ENCODE data around the gene PCDHAC2.

The PCDHAC2 gene, protein sequence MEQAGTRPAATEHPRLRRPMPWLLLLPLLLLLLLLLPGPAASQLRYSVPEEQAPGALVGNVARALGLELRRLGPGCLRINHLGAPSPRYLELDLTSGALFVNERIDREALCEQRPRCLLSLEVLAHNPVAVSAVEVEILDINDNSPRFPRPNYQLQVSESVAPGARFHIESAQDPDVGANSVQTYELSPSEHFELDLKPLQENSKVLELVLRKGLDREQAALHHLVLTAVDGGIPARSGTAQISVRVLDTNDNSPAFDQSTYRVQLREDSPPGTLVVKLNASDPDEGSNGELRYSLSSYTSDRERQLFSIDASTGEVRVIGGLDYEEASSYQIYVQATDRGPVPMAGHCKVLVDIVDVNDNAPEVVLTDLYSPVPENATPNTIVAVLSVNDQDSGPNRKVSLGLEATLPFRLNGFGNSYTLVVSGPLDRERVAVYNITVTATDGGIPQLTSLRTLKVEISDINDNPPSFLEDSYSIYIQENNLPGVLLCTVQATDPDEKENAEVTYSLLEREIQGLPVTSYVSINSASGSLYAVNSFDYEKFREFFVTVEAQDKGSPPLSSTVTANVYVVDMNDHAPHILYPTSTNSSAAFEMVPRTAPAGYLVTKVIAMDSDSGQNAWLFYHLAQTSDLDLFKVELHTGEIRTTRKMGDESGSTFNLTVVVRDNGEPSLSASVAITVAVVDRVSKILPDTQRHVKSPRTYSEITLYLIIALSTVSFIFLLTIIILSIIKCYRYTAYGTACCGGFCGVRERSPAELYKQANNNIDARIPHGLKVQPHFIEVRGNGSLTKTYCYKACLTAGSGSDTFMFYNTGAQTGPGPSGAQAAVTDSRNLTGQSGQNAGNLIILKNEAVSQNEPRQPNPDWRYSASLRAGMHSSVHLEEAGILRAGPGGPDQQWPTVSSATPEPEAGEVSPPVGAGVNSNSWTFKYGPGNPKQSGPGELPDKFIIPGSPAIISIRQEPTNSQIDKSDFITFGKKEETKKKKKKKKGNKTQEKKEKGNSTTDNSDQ

DNA sequence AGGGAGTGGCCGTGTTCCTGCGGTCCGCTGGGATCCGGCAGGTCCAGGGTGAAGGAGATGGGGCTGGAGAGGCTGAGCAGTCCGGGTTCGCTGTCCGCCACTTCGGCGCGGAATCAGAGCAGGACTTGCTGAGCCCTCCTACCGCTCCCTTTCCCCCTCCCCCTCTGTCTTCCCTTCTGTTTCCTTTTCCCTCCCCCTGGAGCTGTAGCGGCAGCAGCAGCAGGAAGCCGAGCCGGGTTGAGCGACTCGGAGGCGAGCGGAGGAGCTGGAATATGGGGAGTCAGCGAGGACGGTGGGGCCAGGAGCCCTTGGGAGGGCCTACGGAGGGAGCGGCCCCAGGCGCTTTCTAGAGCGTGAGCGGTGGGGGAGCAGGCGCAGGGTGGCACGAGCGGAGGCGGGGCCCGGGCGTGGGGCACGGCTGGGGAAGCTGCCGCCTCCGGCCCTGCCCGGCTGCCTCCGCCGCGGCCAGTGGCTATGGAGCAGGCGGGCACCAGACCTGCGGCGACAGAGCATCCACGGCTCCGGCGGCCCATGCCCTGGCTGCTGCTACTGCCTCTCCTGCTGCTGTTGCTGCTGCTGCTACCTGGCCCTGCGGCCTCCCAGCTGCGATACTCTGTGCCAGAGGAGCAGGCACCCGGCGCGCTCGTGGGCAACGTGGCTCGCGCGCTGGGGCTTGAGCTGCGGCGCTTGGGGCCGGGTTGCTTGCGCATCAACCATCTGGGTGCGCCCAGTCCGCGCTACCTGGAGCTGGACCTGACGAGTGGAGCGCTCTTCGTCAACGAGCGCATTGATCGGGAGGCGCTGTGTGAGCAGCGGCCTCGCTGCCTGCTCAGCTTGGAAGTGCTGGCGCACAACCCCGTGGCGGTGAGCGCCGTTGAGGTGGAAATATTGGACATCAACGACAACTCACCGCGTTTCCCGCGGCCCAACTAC, at the start of gene PCDHAC2:
Gene PCDHAC2 (plus strand): TSS at position 184 of the 933 bp plus-strand sequence. CDS start 291 bp downstream, at position 475.
- DNase-seq (ENCODE audit: low read depth, low spot score): no peak

DNA sequence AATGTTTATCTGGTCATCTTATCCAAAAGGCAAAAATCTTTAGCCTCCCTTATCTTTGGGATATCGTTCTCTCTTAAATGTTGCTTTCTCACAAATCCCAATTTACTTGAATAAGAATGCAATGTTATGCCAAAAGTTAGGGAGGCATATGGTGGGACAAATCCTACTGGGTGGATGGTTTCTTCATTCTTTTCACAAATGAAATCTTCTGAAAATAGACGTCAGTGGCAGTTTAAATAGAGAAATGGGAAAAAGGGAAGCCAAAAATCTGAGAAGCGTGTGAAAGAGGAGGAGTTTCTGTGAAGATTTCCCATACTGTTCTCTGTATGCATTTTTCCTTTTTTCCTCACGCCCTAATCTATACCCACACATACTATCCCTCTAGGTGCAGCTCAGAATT, 42.7 kb upstream of the PCDHAC2 start:
- no peak for DNase-seq (ENCODE audit: low read depth, low spot score)

- no peak for DNase-seq (ENCODE audit: low read depth, low spot score)
These were observed 40.4 kb upstream of the PCDHAC2 start, which contains the start of gene PCDHAC1 for GRCh38 chr5:140925806-140926442. PCDHAC1 (plus strand) TSS chr5:140926299; CDS start chr5:140926893, 594 bp downstream.

DNA sequence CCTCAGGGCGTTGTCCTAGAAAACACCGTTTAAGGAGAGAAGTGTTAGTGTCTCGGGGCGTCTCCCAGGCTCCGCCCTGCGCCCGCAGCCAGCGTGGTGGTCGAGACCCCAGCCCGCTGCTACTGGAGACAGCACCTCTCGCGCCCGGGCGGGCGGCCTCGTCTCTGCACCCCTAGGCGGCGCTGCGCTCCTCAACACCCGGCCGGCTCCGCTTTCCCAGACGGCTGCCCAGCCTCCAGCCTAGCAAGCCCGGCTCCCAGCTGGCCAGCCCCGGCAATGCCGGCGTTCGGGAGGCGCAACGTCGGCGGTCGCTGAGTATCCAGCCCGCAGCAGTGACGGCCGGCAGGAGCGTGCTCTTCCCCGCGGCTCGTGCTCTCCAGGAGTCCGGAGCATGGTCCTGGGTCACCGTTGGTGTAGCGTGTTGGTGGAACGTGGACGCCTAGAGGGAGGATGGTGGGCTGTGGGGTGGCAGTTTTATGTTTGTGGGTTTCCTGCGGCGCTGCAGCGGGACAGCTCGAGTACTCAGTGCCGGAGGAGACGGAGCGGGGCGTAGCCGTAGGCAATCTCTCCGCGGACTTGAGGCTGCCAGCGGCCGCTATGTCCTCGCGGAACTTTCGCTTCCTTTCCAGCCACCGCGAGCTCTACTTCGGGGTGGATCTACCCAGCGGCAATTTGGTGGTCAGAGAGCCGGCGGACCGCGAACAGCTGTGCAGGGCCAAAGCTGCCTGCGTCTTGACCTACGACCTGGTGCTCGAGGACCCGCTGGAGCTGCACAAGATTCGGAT, 39.6 kb upstream of the PCDHAC2 start:
- no peak for DNase-seq (ENCODE audit: low read depth, low spot score)

GRCh38 chr5:140927228-140927573, 39.1 kb upstream of the PCDHAC2 start:
- no peak for DNase-seq (ENCODE audit: low read depth, low spot score)

DNA sequence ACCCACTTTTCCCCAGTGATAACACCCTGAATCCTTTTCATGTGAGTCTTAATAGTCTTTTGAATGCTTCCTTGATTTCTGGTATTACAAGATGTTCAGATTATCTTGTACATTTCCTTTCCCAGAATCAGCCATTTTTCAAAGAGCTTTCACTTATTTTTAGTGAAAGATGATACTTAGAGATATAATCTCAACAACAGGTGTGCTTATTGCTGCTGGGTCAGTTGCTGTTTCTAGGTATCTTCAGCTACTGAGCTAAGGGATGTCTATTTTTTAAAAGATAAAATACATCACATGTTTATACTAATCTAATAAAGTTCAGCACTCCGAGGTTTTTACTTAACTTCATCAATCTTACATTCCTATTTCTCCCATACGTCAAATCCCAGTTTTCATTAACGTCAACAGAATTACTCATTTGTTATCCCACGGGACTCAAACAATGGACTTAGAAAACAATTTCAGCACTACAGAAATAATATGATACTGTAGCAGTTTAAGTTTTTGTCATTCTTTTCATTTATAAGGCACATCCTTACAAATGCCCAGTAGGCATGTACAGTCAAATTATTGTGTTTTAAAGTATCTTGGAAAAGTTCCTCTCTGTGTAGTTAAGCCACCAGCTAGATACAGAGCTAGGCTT, 31.2 kb upstream of the PCDHAC2 start:
- no peak for DNase-seq (ENCODE audit: low read depth, low spot score)

DNA sequence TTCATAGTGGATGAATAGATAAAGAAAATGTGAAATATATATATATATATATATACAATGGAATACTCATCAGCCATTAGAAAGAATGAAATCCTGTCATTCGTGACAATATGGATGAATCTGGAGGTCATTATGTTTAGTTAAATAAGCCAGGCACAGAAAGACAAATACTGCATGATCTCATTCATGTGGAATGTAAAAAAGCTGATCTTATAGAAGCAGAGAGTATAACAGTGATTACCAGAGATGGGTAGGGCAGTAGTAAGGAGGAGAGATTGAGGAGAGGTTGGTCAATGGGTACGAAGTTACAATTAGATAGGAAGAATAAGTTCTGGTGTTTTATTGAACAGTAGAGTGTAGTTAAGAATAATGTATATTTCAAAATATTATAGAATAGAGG, 19.7 kb upstream of the PCDHAC2 start:
- DNase-seq (ENCODE audit: low read depth, low spot score): no peak

DNA sequence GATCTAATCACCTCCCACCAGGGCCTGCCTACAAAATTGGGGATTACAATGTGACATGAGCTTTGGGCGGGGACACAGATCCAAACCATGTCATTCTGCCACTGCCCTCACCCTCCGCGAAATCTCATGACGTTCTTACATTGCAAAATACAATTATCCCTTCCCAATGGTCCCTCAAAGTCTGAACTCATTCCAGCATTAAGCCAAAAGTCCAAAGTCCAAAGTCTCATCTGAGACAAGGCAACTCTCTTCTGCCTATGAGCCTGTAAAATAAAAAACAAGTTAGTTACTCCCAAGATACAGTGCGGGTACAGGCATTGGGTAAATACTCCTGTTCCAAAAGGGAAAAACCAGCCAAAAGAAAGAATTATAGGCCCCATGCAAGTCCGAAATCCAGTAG, 14.6 kb upstream of the PCDHAC2 start:
- no peak for DNase-seq (ENCODE audit: low read depth, low spot score)

GRCh38 chr5:140953234-140953633, 13.0 kb upstream of the PCDHAC2 start:
- DNase-seq (ENCODE audit: low read depth, low spot score): no peak

GRCh38 chr5:140962190-140962589, 4.1 kb upstream of the PCDHAC2 start:
- no peak for DNase-seq (ENCODE audit: low read depth, low spot score)

- no peak for DNase-seq (ENCODE audit: low read depth, low spot score)
These were observed 1.9 kb upstream of the PCDHAC2 start for GRCh38 chr5:140964356-140964755.

DNA sequence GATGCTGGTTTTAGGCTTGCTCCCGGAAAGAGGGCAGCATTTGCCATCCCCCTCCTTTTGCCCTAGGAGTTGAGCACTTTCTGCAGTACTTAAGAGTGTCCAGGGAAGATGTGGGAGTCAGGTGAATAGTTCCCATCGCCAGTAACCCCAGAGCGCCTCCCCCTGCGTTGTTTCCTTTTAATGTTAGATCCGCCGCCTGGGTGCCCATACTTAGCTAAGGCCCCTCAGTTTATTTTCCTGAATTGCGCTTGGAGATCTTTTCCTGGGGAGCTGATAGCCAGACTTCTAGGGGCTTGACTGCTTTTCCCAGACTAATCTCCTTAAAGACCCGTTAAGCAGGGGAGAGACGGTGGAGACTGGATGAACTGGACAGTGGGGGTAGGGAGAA, 377 bp upstream of the PCDHAC2 start:
- DNase-seq (ENCODE audit: low read depth, low spot score): no peak

DNA sequence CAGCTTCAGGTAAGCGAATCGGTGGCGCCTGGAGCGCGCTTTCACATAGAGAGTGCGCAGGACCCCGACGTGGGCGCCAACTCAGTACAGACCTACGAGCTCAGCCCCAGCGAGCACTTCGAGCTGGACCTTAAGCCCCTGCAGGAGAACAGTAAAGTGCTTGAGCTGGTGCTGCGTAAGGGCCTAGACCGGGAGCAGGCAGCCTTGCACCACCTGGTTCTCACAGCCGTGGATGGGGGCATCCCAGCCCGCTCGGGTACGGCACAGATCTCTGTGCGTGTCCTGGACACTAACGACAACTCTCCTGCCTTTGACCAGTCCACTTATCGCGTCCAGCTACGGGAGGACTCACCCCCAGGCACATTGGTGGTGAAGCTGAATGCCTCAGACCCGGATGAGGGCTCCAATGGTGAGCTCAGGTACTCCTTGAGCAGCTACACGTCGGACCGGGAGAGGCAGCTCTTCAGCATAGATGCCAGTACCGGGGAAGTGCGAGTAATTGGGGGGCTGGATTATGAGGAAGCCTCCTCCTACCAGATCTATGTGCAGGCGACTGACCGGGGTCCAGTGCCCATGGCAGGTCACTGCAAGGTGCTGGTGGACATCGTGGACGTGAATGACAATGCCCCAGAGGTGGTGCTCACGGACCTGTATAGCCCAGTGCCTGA, 1.1 kb downstream of the PCDHAC2 start:
- DNase-seq (ENCODE audit: low read depth, low spot score): no peak

- DNase-seq (ENCODE audit: low read depth, low spot score): no peak
These were observed 3.6 kb downstream of the PCDHAC2 start for GRCh38 chr5:140969880-140970279.

DNA sequence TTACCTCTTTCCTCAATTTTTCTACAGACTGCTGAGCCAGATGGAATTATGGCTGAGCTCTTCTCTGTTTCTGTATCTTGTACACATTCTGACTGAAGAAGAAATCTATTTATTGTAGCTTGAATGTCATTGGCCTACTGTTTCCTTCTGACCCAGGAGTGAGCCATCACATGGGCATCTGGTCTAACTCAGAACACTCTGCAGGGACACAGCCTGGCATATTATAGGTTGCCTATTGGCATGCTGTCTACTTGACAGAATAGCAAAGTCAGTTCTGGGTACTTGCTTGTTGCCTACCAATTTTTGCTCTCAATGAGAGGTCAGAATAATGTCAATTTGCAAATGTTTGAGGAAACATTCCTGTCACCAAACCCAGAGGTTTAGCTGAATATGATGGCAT, 7.3 kb downstream of the PCDHAC2 start:
- no peak for DNase-seq (ENCODE audit: low read depth, low spot score)

DNA sequence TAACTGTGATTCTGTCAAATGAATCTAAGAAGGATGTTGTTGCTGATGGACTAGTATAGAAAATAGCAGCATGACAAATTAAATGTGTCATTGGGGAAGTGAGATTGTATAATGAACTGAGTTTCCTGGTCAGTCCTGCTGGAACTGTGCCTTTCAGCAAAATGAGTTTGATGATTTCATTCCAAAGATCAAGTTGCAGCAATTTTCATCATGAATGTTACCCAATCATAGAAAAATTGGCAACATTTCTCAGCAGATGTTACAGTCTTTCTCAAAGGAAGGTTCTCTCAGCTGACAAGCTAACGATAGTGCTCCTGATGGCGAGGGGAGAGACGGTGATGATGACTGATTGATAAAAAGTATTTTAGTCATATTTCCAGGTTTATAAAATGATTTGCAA, 10.7 kb downstream of the PCDHAC2 start:
- DNase-seq (ENCODE audit: low read depth, low spot score): no peak

- no peak for DNase-seq (ENCODE audit: low read depth, low spot score)
These were observed 12.0 kb downstream of the PCDHAC2 start for GRCh38 chr5:140978260-140978659.

DNA sequence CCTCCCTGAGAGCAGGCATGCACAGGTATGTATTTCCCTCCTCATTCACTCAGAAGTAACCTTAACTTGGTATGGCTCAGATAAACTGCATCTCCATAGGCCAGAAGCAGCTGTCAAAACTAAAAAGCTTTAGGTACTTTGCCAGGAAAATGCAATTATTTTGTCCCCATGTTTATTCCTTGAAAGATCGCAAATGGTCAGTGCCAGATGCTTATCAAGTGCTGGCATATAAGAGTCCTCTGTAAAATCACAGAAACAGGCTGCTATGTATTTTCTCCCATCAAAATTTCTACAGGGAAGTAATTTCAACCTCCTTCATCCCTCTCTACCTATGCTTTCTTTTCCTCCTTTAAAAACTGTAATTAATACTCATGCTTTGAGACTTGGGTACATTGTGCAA, 12.7 kb downstream of the PCDHAC2 start:
- DNase-seq (ENCODE audit: low read depth, low spot score): no peak

DNA sequence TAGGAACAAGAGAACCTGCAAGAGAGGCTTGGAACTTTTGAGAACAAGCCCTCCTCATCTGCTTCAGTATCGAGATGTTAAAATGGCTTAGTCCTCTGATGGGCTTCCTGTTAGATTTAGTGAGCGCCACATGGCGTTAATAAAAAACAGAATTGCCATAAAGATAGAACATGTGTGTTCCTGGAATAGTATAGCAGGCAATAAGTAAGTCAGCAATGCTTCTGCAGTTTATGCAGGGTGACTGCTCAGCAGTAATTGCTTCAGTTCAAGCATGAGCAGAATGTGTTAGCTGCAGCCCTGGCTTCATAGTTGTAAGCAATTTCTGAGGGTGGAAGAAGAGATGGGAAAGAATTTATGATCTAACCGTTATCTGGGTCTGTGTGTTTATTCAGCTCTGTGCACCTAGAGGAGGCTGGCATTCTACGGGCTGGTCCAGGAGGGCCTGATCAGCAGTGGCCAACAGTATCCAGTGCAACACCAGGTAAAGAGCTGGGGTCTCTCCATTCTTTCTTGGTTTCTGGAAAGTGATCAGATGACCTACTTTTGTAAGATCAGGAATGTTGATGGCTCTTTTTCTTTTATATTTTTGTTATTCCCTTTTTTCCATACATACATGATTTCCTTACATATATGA, 15.9 kb downstream of the PCDHAC2 start:
- no peak for DNase-seq (ENCODE audit: low read depth, low spot score)

Measured in activated CD4-positive, CD25-positive, alpha-beta regulatory T cell treated with anti-CD3 and anti-CD28 coated beads, Interleukin-2, amount 50 U/mL, for 16 hours (primary cell).